Raji (cell line): ENCODE measurements around the gene GPATCH4.

ENCODE experiments used
- POLR2A ChIP-seq: IDR thresholded peaks from 2 replicates; pipeline ENCODE4 v1.6.1; 2011; ENCODE audit warnings: low read depth, low read length, control low read depth; ENCODE audit not compliant: insufficient read depth

GPATCH4 gene

DNA sequence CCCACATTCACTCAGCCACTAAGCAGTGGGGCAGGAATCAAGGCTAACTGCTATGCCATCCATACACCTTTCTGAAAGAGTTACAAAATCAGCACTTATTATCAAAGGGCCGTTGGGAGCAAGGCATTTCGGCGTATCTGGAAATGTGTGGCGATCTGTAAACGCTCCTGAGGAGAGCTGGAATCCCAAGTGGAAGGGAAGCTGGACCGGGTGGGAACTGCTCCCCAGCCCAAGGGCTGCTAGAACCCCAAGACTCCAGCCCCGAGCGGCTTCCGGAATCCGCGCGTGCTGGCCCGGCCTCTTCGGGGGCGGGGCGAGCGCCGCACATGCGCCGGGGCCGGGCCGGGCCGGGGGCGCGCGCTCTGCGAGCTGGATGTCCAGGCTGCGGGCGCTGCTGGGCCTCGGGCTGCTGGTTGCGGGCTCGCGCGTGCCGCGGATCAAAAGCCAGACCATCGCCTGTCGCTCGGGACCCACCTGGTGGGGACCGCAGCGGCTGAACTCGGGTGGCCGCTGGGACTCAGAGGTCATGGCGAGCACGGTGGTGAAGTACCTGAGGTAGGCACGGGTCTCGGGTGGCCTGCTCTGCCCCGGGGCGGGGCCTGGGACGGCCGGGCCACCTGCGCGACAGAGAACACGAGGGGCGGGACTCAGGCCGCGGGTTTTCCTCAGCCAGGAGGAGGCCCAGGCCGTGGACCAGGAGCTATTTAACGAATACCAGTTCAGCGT, 9.7 kb downstream of the GPATCH4 start, which contains the start of gene NAXE:
TSS of gene NAXE (plus strand) at position 345 of the 726 bp plus-strand sequence. CDS start at position 374, 29 bp downstream.
- TF ChIP-seq POLR2A = peak; percentile 95

DNA sequence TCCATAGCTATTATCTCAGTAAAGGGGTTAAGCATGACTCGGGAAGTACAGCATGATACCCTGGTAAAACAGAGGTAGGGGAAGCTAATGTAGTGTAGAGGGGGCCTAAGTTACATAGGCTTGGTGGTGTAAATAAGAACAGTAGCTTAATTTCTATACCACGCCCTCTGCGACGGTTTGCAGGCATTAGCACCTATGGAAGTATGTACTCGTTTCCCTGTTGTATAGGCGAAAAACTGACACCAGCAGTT, 10.2 kb downstream of the GPATCH4 start:
- no peak for TF ChIP-seq POLR2A

- no peak for TF ChIP-seq POLR2A
Measured at GRCh38 chr1:156590326-156591180, 10.7 kb downstream of the GPATCH4 start.

DNA sequence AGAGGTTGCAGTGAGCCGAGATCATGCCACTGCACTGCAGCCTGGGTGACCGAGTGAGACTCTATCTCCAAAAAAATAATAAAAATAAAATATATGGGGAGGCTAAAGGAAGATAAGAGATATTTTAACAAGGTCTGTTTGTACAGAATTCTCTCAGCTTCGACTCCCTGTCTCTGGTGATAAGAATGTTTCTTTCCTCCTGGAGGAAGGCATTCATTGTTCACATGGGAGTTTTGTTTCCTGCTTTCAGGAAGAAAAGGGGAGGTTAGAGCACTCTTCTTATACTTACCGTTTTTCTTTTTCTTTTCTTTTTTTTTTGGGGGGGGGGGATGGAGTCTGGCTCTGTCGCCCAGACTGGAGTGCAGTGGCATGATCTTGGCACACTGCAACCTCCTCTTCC, 11.7 kb downstream of the GPATCH4 start:
- no peak for TF ChIP-seq POLR2A

- no peak for TF ChIP-seq POLR2A
Measured at GRCh38 chr1:156586892-156587477, 14.3 kb downstream of the GPATCH4 start.

DNA sequence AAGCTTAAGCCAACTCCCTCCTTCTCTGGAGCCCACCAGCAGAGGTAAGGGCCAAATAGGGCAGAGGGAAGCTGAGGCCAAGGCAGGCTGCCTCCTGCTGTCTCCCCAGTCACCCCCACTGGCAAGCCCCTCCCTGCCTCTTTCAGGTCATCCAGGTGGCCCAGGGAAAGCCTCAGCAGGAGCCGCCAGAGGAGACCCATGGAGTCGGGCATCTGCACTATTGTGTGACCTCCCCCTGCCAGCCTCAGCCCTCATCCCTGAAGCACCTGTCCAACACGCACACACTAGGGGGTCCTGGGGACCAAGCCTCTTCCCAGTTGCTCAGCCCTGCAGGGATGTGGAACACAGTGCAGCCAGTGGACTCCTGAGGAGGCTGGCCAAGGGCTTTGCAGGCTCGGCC, 15.0 kb downstream of the GPATCH4 start:
- TF ChIP-seq POLR2A = no peak

DNA sequence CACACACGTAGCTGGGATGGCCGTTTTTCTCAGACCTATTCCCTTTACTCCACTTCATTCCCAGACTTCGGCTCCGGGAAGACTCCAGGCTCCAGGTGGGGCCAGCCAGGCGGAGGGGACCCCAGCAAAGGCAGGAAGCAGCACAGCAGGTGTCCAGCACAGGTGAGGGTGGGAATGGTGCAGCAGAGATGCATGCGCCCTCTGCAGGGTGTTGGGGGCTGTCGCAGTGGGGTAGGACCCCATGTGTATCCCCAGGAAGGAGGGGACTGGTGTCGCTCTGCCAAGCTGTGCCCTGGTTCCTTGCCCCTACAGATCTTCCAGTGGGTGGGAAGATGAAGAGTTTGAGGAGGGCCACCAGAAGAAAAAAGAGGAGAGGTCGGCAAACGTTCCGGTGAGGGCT, 16.5 kb downstream of the GPATCH4 start:
- no peak for TF ChIP-seq POLR2A

DNA sequence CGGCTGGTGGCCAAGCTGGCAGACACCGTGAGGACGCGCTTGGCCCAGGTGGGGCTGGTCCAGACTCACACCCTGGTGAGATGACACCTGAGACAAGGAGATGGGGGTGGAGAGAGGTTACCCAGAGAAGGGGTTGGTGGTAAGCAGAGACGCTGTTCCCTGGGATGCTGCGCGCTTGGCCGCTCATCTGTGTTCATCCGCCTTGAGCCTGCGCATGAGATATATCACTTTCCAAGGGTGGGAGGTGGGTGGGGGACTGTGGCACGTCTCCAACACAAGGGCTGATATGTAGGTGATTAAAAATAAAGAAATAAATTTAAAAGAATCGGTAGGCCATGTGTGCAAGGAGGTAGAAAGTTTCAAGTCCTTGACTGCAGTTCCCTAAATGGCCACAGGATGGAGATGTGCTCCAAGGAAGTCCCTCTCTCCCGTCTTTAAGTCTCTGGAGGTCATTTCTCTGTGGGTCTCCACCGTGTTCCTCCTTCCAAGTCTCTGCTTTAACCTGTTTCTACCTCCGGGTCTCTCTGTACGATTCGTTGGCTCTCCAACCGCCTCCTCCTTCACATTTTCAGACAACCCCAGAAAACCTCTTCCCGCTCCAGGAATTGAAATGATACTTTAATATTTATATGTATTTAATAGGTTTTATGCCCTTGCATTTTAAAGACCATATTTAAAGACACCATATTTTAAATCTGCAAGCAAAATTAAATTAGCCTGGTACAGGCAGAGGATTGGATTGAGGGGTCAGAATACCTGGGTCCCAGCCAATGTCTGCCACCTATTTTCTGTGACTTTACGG, 17.3 kb downstream of the GPATCH4 start:
- no peak for TF ChIP-seq POLR2A

DNA sequence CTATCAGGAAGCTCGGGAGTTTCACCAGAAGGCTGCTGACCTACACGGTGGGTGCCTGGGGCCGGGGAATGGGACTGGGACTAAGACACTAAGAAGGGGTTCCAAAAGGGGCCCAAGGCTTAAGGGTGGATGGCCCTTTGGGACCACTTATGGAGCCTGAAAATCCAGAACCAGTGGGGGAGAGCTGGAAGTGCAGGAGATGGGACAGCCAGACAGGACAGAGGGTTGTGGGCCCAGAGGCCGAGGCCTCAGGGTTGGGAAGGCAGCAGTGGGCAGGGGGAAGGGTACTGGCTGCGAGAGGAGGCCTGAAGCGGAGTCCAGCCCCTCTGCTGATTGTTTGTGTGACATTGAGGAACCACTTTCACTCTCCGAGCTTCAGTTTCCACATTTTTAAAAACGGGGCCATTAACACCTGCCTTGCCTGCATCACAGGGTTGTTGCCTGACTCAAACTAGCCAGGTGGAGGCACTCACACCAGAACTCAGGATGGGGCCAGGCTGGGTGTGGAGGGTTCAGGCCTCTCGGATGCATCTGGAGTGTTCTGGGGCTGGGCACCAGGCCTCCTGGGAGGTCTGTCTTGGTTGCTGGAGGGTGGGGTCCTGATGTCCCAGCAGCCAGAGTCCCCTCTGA, 18.8 kb downstream of the GPATCH4 start:
- no peak for TF ChIP-seq POLR2A

GRCh38 chr1:156581661-156582387, 19.5 kb downstream of the GPATCH4 start:
- TF ChIP-seq POLR2A = no peak

DNA sequence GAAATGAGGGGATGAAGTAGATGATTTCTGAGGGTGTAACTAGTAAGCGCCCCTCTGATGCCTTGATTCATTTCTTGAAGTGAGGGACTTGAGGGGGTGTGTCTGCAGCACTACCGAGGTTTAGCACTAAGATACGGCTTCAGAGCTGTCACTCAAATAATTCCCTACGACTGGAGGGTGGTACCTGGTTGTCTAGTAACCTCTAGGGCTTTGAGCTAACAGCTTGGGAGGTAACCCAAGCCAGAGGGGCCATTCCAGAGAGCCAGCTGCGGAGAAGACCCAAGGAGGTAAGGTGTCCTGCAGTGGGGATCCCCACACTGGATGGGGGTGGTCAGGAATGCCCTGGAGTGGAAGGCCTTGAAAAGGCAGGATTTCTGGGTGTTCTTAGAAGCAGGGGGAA, 21.8 kb downstream of the GPATCH4 start, which contains the start of gene TTC24:
TSS of gene TTC24 (plus strand) at position 252 of the 400 bp plus-strand sequence. CDS start 1,642 bp downstream, outside the sequence.
- no peak for TF ChIP-seq POLR2A

DNA sequence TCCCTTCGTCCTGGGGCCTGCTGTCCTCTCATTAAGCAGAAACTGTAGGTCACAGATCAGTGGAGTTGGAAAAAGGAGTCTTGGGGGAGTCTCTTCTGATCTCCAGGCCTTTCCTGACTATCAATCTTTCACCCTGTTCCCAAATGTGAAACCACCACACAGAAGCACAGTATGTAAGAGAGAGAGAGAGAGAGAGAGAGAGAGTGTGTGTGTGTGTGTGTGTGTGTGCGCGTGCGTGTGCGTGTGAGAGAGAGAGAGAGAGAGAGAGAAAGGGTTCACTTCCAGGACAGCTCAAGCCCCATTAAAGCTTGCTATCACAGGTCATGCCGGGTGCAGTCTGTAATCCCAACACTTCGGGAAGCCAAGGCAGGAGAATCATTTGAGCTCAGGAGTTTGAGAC, 23.2 kb downstream of the GPATCH4 start:
- no peak for TF ChIP-seq POLR2A

DNA sequence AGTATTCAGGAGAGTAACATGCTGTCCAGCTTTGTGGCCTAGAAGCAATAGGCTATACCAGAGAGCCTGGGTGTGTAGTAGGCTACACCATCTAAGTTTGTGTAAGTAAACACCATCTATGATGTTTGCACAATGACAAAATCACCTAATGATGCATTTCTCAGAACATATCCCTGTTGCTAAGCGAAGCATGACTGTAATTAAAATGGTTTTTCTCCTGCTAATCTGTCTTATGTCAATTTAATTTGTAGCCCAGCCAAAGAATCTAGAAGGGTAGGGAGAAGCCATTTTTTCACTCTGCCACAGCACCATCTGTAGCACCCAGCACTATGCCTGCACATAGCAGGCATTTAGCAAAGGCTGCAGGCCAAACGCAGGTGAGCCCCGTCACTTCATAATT, 23.7 kb downstream of the GPATCH4 start:
- no peak for TF ChIP-seq POLR2A

GRCh38 chr1:156574039-156574633, 27.1 kb downstream of the GPATCH4 start:
- no peak for TF ChIP-seq POLR2A
